ENCODE results near the gene COL7A1. TPM values are rescaled to one million over a fixed set of nuclear protein-coding genes. Genes with fewer than 3 reads are reported as not detected.

COL7A1 gene
- total and polyA plus RNA-seq, 2 of the 13 experiments (the other 11 are each of a cell fraction or from before 2014, with no cell fraction given) = 2.7 to 11.7 TPM

GRCh38 chr3:48561045-48561736 is 33.9 kb downstream of the COL7A1 start (continued):
- no peak for TF ChIP-seq ADNP (CRISPR knock-in tag; IDR thresholded peaks at IDR 0.05)
- TF ChIP-seq GATA4 (IDR thresholded peaks at IDR 0.05; ENCODE audit: borderline replicate concordance, low read depth) = 0 out of 2 replicates have a peak, but pooled peaks have one; percentile 22
- no peak for TF ChIP-seq ZNF761 (CRISPR knock-in tag; conservative IDR thresholded peaks at IDR 0.05)
- no peak for TF ChIP-seq MAZ (IDR thresholded peaks at IDR 0.05; ENCODE audit: borderline replicate concordance, low read depth, low read length)
- no peak for TF ChIP-seq MAZ (CRISPR knock-in tag; IDR thresholded peaks at IDR 0.05; ENCODE audit: low read depth)
- no peak for TF ChIP-seq EED (CRISPR knock-in tag; IDR thresholded peaks at IDR 0.05)
- no peak for TF ChIP-seq GLMP (CRISPR knock-in tag; IDR thresholded peaks at IDR 0.05; ENCODE audit: borderline replicate concordance)
- no peak for TF ChIP-seq ERF (CRISPR knock-in tag; IDR thresholded peaks at IDR 0.05)
- TF ChIP-seq IRF9 (CRISPR knock-in tag; IDR thresholded peaks at IDR 0.05; ENCODE audit: borderline replicate concordance) = 0 out of 2 replicates have a peak, but pooled peaks have one; percentile 22
- TF ChIP-seq ZNF563 (CRISPR knock-in tag; IDR thresholded peaks at IDR 0.05) = no peak
- peak; percentile 44; the same call in 1 of the 2 replicates for TF ChIP-seq ZBTB38 (CRISPR knock-in tag; IDR thresholded peaks at IDR 0.05)
- peak; percentile 64 for TF ChIP-seq CTCF (CRISPR knock-in tag; IDR thresholded peaks at IDR 0.05)

Measured in HepG2 (cell line).